ENCODE data around the gene NNT. TPM values are rescaled to one million over a fixed set of nuclear protein-coding genes. Genes with fewer than 3 reads are reported as not detected.

The NNT gene
- total RNA-seq, 1 donor from 2014 or later = 56.3 TPM

DNA sequence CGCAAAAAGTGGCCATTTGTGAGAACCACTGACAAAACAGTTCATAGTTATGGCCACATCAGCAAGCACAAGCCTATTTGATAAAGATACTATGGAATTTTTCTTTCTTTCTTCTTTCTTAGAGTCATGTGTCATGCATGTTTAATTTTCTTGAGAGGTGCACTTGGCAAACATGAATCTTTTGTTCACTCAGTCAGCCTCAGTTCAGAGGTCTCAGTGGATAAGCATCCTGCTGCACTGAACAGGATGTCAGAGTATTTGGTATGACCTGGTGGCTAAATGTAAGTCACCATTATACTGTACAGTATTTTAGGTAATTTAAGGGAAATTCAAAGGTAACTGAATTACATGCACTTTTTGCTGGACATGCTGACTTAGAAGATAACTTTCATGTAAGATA, 5.4 kb downstream of the NNT start:
- no peaks in the 10 kb centered on the region for H3K36me3 ChIP-seq
- no peak overlapping the region for H3K4me3 Mint-ChIP-seq
- peaks cover 11% of the 10 kb centered on the region for H3K27me3 ChIP-seq
- H3K36me3 Mint-ChIP-seq = peaks cover 38% of the 10 kb centered on the region
- no peak for TF ChIP-seq CTCF (IDR thresholded peaks at IDR 0.05)
- TF ChIP-seq EZH2phosphoT487 (IDR thresholded peaks at IDR 0.05) = no peak
- TF ChIP-seq EZH2 (IDR thresholded peaks at IDR 0.05) = no peak
- no peak overlapping the region for H2AFZ ChIP-seq (replicated peaks)
- H3K27ac ChIP-seq = no peak overlapping the region
- no peaks in the 10 kb centered on the region for H3K9me3 ChIP-seq (ENCODE audit: low read depth)
- no peaks in the 10 kb centered on the region for H3F3A ChIP-seq (ENCODE audit: low read depth)
- no peak overlapping the region for H3K9ac ChIP-seq
- H3K4me1 Mint-ChIP-seq = peaks cover 9% of the 10 kb centered on the region
- H3K4me1 ChIP-seq = no peaks in the 10 kb centered on the region
- no peak overlapping the region for H3K27ac Mint-ChIP-seq
- H3K4me2 ChIP-seq = no peak overlapping the region
- DNase-seq (ENCODE audit: low spot score) = no peak
- no peaks in the 10 kb centered on the region for H4K20me1 ChIP-seq (ENCODE audit: low read depth)
- H3K9me3 Mint-ChIP-seq = peaks cover 4% of the 10 kb centered on the region
- peaks cover 7% of the 10 kb centered on the region for H3K79me2 ChIP-seq (ENCODE audit: low read depth)
- H3K27me3 Mint-ChIP-seq (ENCODE audit: insufficient read depth, low read depth) = no peaks in the 10 kb centered on the region
- no peak overlapping the region for H3K4me3 ChIP-seq

- DNase-seq (ENCODE audit: low spot score) = no peak
- H3K36me3 ChIP-seq = no peaks in the 10 kb centered on the region
- H3K27me3 ChIP-seq = no peaks in the 10 kb centered on the region
- no peak overlapping the region for H3K4me3 ChIP-seq
- Mint-ChIP-seq H3K27me3 (ENCODE audit: insufficient read depth, low read depth) (no peaks in the 10 kb centered on the region), H3K4me1 (no peaks in the 10 kb centered on the region), H3K36me3 (peaks cover 40% of the 10 kb centered on the region), H3K27ac (no peak overlapping the region), H3K9me3 (peaks cover 4% of the 10 kb centered on the region), H3K4me3 (no peak overlapping the region)
- no peaks in the 10 kb centered on the region for H3K9me3 ChIP-seq (ENCODE audit: low read depth)
- no peaks in the 10 kb centered on the region for H3F3A ChIP-seq (ENCODE audit: low read depth)
- no peak for TF ChIP-seq EZH2 (IDR thresholded peaks at IDR 0.05)
- no peak for TF ChIP-seq EZH2phosphoT487 (IDR thresholded peaks at IDR 0.05)
- peak; percentile 11 for TF ChIP-seq CTCF (IDR thresholded peaks at IDR 0.05)
- H2AFZ ChIP-seq (replicated peaks) = no peak overlapping the region
- no peak overlapping the region for H3K9ac ChIP-seq
- H3K4me2 ChIP-seq = no peak overlapping the region
- H4K20me1 ChIP-seq (ENCODE audit: low read depth) = no peaks in the 10 kb centered on the region
- H3K79me2 ChIP-seq (ENCODE audit: low read depth) = no peaks in the 10 kb centered on the region
- no peaks in the 10 kb centered on the region for H3K4me1 ChIP-seq
- H3K27ac ChIP-seq = no peak overlapping the region
These were observed 6.8 kb downstream of the NNT start for GRCh38 chr5:43609752-43610151.

GRCh38 chr5:43613370-43613769, 10.4 kb downstream of the NNT start:
- Mint-ChIP-seq H3K27me3 (ENCODE audit: insufficient read depth, low read depth) (no peaks in the 10 kb centered on the region), H3K4me3 (no peak overlapping the region), H3K27ac (no peak overlapping the region), H3K9me3 (no peaks in the 10 kb centered on the region), H3K36me3 (peaks cover 27% of the 10 kb centered on the region), H3K4me1 (no peaks in the 10 kb centered on the region)
- Histone ChIP-seq H2AFZ (replicated peaks) (no peak overlapping the region), H4K20me1 (ENCODE audit: low read depth) (no peaks in the 10 kb centered on the region), H3K27ac (no peak overlapping the region), H3K36me3 (no peaks in the 10 kb centered on the region), H3K27me3 (no peaks in the 10 kb centered on the region), H3K9ac (no peak overlapping the region), H3K9me3 (ENCODE audit: low read depth) (no peaks in the 10 kb centered on the region), H3F3A (ENCODE audit: low read depth) (no peaks in the 10 kb centered on the region), H3K4me2 (no peak overlapping the region), H3K4me1 (no peaks in the 10 kb centered on the region), H3K79me2 (ENCODE audit: low read depth) (no peaks in the 10 kb centered on the region), H3K4me3 (no peak overlapping the region)
- no peak for DNase-seq (ENCODE audit: low spot score)
- TF ChIP-seq CTCF (IDR thresholded peaks at IDR 0.05) (no peak), EZH2 (IDR thresholded peaks at IDR 0.05) (no peak), EZH2phosphoT487 (IDR thresholded peaks at IDR 0.05) (no peak)

Data from neural progenitor cell (in vitro differentiated cells).